Type B pancreatic cell (in vitro differentiated cells): Measurements from ENCODE around the gene NME4. TPM values are rescaled to one million over a fixed set of nuclear protein-coding genes. Genes with fewer than 3 reads are reported as not detected.

Experiments
- DNase-seq: peaks from one replicate; pipeline ENCODE4 v3.0.0; 2021; ENCODE audit warnings: mixed read lengths; ENCODE audit not compliant: unreplicated experiment; ENCODE audit errors: extremely low spot score
- H3K27ac Mint-ChIP-seq: 2 replicates; pipeline ENCODE4 v1.8.0; 2021; ENCODE audit warnings: mild to moderate bottlenecking, mixed read lengths
- H3K27me3 Mint-ChIP-seq: 2 replicates; pipeline ENCODE4 v1.8.0; 2021; ENCODE audit warnings: mixed read lengths
- H3K36me3 Mint-ChIP-seq: 2 replicates; pipeline ENCODE4 v1.8.0; 2021; ENCODE audit warnings: mixed read lengths
- H3K4me1 Mint-ChIP-seq: one replicate; pipeline ENCODE4 v1.8.0; 2021; ENCODE audit warnings: mixed read lengths; ENCODE audit not compliant: unreplicated experiment
- H3K4me3 Mint-ChIP-seq: 2 replicates; pipeline ENCODE4 v1.8.0; 2021; ENCODE audit warnings: mild to moderate bottlenecking, mixed read lengths
- H3K9me3 Mint-ChIP-seq: 2 replicates; pipeline ENCODE4 v1.8.0; 2021; ENCODE audit warnings: mixed read lengths
- CTCF ChIP-seq: fragments of 200-600 bp; sonication (generic); conservative IDR thresholded peaks from 2 replicates; pipeline ENCODE4 v1.5.0; 2021; ENCODE audit warnings: antibody characterized with exemption, mild to moderate bottlenecking
- total RNA-seq: library from RNA; stranded (reverse); gene quantifications from 2 replicates; pipeline ENCODE4 v1.2.1, GENCODE V29; 2021; ENCODE audit warnings: low replicate concordance

NME4 gene
- total RNA-seq, 1 donor from 2014 or later: 166 TPM

DNA sequence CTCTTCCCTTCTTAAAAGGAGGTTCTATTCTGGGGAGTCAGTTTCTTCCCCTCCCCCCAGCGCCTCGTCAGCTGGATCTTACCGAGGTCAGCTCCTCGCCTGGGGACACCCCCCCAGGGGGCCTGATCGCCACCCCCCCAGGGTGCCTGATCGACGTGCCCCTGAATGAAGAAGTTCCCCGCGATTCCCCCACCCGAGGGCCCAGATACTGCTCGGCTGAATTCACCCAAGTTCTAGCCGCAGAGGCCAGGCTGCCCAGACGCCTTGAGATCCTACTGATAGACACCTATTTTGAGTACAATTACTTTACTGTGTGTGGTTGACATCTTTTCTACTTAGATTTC, 29.9 kb downstream of the NME4 start:
- TF ChIP-seq CTCF: no peak
- Mint-ChIP-seq H3K4me3 (peak overlapping the region; percentile 88), H3K27ac (peak overlapping the region; percentile 87), H3K27me3 (peaks cover 14% of the 10 kb centered on the region), H3K36me3 (peaks cover 9% of the 10 kb centered on the region), H3K4me1 (peaks cover 29% of the 10 kb centered on the region), H3K9me3 (no peaks in the 10 kb centered on the region)
- no peak for DNase-seq

DNA sequence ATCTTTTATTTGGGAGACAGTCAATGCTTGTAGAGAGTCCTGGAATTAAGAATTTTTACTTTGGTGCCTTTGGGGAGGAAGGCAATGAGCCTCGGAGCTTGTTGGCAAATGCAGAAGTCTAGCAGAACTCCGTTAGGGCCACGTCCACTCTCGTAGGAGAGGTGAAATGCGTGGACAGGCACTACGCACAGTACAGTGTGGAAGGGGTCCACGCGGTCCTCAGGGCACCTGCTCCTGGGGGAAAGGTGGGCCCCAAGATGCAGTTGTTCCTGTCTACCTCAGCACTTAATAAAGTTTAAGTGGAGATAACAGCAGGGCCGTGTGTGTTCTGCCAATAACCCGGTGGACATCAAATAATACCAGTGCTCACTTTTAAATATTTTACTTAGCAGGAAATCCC, 30.3 kb downstream of the NME4 start:
- peaks cover 14% of the 10 kb centered on the region for H3K27me3 Mint-ChIP-seq
- H3K27ac Mint-ChIP-seq: peak overlapping the region; percentile 87
- no peak for TF ChIP-seq CTCF
- peak overlapping the region; percentile 88 for H3K4me3 Mint-ChIP-seq
- no peak for DNase-seq
- H3K9me3 Mint-ChIP-seq: no peaks in the 10 kb centered on the region
- peaks cover 9% of the 10 kb centered on the region for H3K36me3 Mint-ChIP-seq
- H3K4me1 Mint-ChIP-seq: peaks cover 29% of the 10 kb centered on the region

- H3K27me3 Mint-ChIP-seq: no peaks in the 10 kb centered on the region
- no peak overlapping the region for H3K4me3 Mint-ChIP-seq
- DNase-seq: no peak
- H3K9me3 Mint-ChIP-seq: no peaks in the 10 kb centered on the region
- no peak for TF ChIP-seq CTCF
- no peak overlapping the region for H3K27ac Mint-ChIP-seq
- H3K4me1 Mint-ChIP-seq: peaks cover 29% of the 10 kb centered on the region
- peaks cover 19% of the 10 kb centered on the region for H3K36me3 Mint-ChIP-seq
Observed at GRCh38 chr16:430904-431303, 33.9 kb downstream of the NME4 start.

DNA sequence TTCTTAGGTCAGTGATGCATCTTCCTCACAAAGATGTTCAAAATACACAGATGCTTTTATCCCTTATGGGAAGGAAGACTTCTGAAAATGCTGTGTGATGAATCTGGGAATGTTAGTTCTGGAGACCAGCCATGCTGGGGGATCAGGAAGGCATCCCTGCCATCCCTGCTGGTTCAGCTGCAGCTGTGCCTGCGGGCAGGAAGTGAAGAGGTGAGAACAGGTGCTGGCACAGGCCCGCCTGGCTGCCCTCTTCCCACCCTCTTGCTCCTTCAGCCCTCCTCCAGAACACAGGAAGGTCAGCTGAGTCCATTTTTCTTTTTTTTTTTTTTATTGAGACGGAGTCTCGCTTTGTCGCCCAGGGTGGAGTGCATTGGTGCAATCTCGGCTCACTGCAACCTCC, 43.6 kb downstream of the NME4 start:
- Mint-ChIP-seq H3K9me3 (no peaks in the 10 kb centered on the region), H3K27ac (no peak overlapping the region), H3K4me3 (no peak overlapping the region), H3K27me3 (no peaks in the 10 kb centered on the region), H3K36me3 (peaks cover 21% of the 10 kb centered on the region), H3K4me1 (peaks cover 21% of the 10 kb centered on the region)
- DNase-seq: no peak
- no peak for TF ChIP-seq CTCF

GRCh38 chr16:441447-441846, 44.4 kb downstream of the NME4 start:
- H3K27me3 Mint-ChIP-seq: no peaks in the 10 kb centered on the region
- H3K4me1 Mint-ChIP-seq: peaks cover 21% of the 10 kb centered on the region
- no peak overlapping the region for H3K4me3 Mint-ChIP-seq
- DNase-seq: no peak
- no peak for TF ChIP-seq CTCF
- no peak overlapping the region for H3K27ac Mint-ChIP-seq
- no peaks in the 10 kb centered on the region for H3K9me3 Mint-ChIP-seq
- H3K36me3 Mint-ChIP-seq: peaks cover 21% of the 10 kb centered on the region

DNA sequence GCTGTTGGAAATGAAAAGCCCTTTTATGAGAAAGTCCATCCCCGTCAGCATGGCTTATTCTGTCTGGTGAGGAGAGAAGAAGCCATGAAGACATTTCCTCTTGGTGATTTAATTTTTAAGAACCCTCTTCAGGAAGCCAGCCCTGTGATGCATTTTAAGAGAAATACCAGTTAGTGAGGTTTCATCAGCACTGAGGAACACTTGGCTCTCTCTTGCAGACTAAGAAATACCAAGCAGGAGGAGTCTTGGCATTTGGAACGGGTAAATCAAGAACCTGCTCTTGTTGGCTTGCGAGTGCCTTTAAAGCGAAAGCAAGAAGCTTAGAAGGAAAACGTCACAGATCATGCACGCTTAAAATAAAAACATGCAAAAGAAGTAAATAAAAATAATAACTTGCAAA, 46.0 kb downstream of the NME4 start:
- H3K27ac Mint-ChIP-seq: no peak overlapping the region

More for the DNA sequence above, 46.0 kb downstream of the NME4 start:
- peaks cover 21% of the 10 kb centered on the region for H3K4me1 Mint-ChIP-seq
- no peak for TF ChIP-seq CTCF
- no peaks in the 10 kb centered on the region for H3K9me3 Mint-ChIP-seq
- no peak overlapping the region for H3K4me3 Mint-ChIP-seq
- H3K36me3 Mint-ChIP-seq: peaks cover 21% of the 10 kb centered on the region
- no peak for DNase-seq
- no peaks in the 10 kb centered on the region for H3K27me3 Mint-ChIP-seq
